Measurements from ENCODE around the gene DENR. TPM values are rescaled to one million over a fixed set of nuclear protein-coding genes. Genes with fewer than 3 reads are reported as not detected.
"Not testable (repeated sequence)": the region's sequence is repeated elsewhere in the genome, so short reads cannot be mapped to it uniquely, and the experiment has no call there.

DENR gene
- total RNA-seq, 4 donors from 2014 or later = 3.6 to 31.6 (median 23.5) TPM

- Histone ChIP-seq H3K9me3 (no peaks in the 10 kb centered on the region), H3K4me3 (no peak overlapping the region), H3K36me3 (no peaks in the 10 kb centered on the region), H3K27ac (no peak overlapping the region), H3K4me1 (peaks cover 0 to 8% (median 4%) of the 10 kb centered on the region in 4 donors), H3K27me3 (no peaks in the 10 kb centered on the region)
- whole genome bisulfite sequencing, 2 donors (ENCODE audit: low coverage in 1 of 2) = 74 to 82% methylated on average over 9 of the region's 9 CpGs
- in situ Hi-C loops (cut with MboI; ENCODE audit: low pct_ligation_motif_present in 1 of 4, low pct_unique_long_range_greater_than_20kb in 1 of 4, low sequenced_read_pairs in 3 of 4) (loop anchor here in 3 of 4 donors (5.0 kb wide), 2 partner anchors 105 to 110 kb away; no protein-coding TSS in a partner anchor), intact Hi-C loops (cut with DNase I; ENCODE audit: low total_unique reads) (no loop called here)
- TF ChIP-seq EP300 (IDR thresholded peaks at IDR 0.05; ENCODE audit: low read depth) (no peak), POLR2AphosphoS5 (IDR thresholded peaks at IDR 0.05) (no peak), POLR2A (IDR thresholded peaks at IDR 0.05) (no peak), CTCF (IDR thresholded peaks at IDR 0.05) (no peak)
- DNase-seq = no peak
Observed at GRCh38 chr12:122747224-122748135, 5.1 kb upstream of the DENR start.

- in situ Hi-C loops (cut with MboI; ENCODE audit: low pct_ligation_motif_present in 1 of 4, low pct_unique_long_range_greater_than_20kb in 1 of 4, low sequenced_read_pairs in 3 of 4) (loop anchor here in 3 of 4 donors (5.0 kb wide), 2 partner anchors 107 to 112 kb away; no protein-coding TSS in a partner anchor), intact Hi-C loops (cut with DNase I; ENCODE audit: low total_unique reads) (no loop called here)
- Histone ChIP-seq H3K9me3 (no peaks in the 10 kb centered on the region), H3K4me3 (no peak overlapping the region), H3K36me3 (peaks cover 0 to 3% (median under 1%) of the 10 kb centered on the region in 4 donors), H3K4me1 (peaks cover 9 to 22% (median 12%) of the 10 kb centered on the region in 4 donors), H3K27me3 (no peaks in the 10 kb centered on the region), H3K27ac (no peak overlapping the region)
- no peak for TF ChIP-seq EP300 (IDR thresholded peaks at IDR 0.05; ENCODE audit: low read depth)
- no peak for TF ChIP-seq POLR2AphosphoS5 (IDR thresholded peaks at IDR 0.05)
- no peak for TF ChIP-seq POLR2A (IDR thresholded peaks at IDR 0.05)
- DNase-seq = no peak
- WGBS, 2 donors (ENCODE audit: low coverage in 1 of 2) = 73 to 76% methylated on average over 3 to 6 of the region's 6 CpGs
Observed at GRCh38 chr12:122749569-122750332, 2.9 kb upstream of the DENR start.

- in situ Hi-C loops (cut with MboI; ENCODE audit: low pct_ligation_motif_present in 1 of 4, low pct_unique_long_range_greater_than_20kb in 1 of 4, low sequenced_read_pairs in 3 of 4) = not testable (repeated sequence)
Observed at GRCh38 chr12:122750781-122751515, 1.7 kb upstream of the DENR start.

GRCh38 chr12:122753319-122753650, 661 bp downstream of the DENR start:
- intact Hi-C loops (cut with DNase I; ENCODE audit: low total_unique reads) (no loop called here), in situ Hi-C loops (cut with MboI; ENCODE audit: low pct_ligation_motif_present in 1 of 4, low pct_unique_long_range_greater_than_20kb in 1 of 4, low sequenced_read_pairs in 3 of 4) (no loop called here)
- Histone ChIP-seq H3K27ac (peak overlapping the region; percentile 80 to 88 (median 86)), H3K36me3 (peaks cover 0 to 15% (median 3%) of the 10 kb centered on the region in 4 donors), H3K27me3 (no peaks in the 10 kb centered on the region), H3K4me1 (peaks cover 9 to 22% (median 12%) of the 10 kb centered on the region in 4 donors), H3K4me3 (peak overlapping the region; percentile 51 to 85 (median 71)), H3K9me3 (no peaks in the 10 kb centered on the region)
- DNase-seq = no peak
- 0 to 1% methylated on average over 4 to 5 of the region's 5 CpGs for WGBS, 2 donors (ENCODE audit: low coverage in 1 of 2)
- TF ChIP-seq POLR2AphosphoS5 (IDR thresholded peaks at IDR 0.05) (no peak), POLR2A (IDR thresholded peaks at IDR 0.05) (no peak), CTCF (IDR thresholded peaks at IDR 0.05) (no peak), EP300 (IDR thresholded peaks at IDR 0.05; ENCODE audit: low read depth) (no peak)

More at GRCh38 chr12:122750781-122751515, 1.7 kb upstream of the DENR start:
- 84 to 93% methylated on average over 13 to 17 of the region's 17 CpGs for WGBS, 2 donors (ENCODE audit: low coverage in 1 of 2)
- H3K27me3 ChIP-seq; intact Hi-C loops (cut with DNase I; ENCODE audit: low total_unique reads); H3K27ac ChIP-seq; H3K9me3 ChIP-seq; H3K36me3 ChIP-seq; DNase-seq; H3K4me3 ChIP-seq: not testable (repeated sequence)
- peaks cover 9 to 22% (median 12%) of the 10 kb centered on the region in 4 donors for H3K4me1 ChIP-seq

Data from transverse colon (tissue), 4 donors.